ENCODE results near the gene BEST2.
A peak's percentile ranks its signal among the peaks of the same experiment; 100 is the strongest.

The BEST2 gene

GRCh38 chr19:12774588-12775555 lies 23.3 kb downstream of the BEST2 start, which contains the start of gene HOOK2:
Gene HOOK2 (minus strand): TSS chr19:12775552. CDS start chr19:12775449, 103 bp downstream.
- peak within 1 kb of the TSS; percentile 84 for H3K9ac ChIP-seq (ENCODE audit: low read length)
- no peak for TF ChIP-seq EZH2 (optimal IDR thresholded peaks at IDR 0.05; ENCODE audit: low read depth, low read length)
- TF ChIP-seq EZH2phosphoT487 (IDR thresholded peaks at IDR 0.05; ENCODE audit: low read length) = no peak
- no peak for TF ChIP-seq CTCF (IDR thresholded peaks at IDR 0.05; ENCODE audit: low read length)
- peak; percentile 58 for DNase-seq
- peak within 1 kb of the TSS; percentile 43; the same call in 1 of the 2 replicates for H3K27ac ChIP-seq (ENCODE audit: low read length)
- no peaks in the 10 kb centered on the region for H3K36me3 ChIP-seq (replicated peaks; ENCODE audit: insufficient read depth, low read length)
- H2AFZ ChIP-seq (ENCODE audit: low read length) = peak within 1 kb of the TSS; percentile 96
- H3K9me2 ChIP-seq (replicated peaks; ENCODE audit: insufficient read depth, low read length) = no peaks in the 10 kb centered on the region
- H3K4me2 ChIP-seq (ENCODE audit: low read depth, low read length) = peak within 1 kb of the TSS; percentile 98
- H3K4me3 ChIP-seq (ENCODE audit: low read length) = peak within 1 kb of the TSS; percentile 91
- peaks cover 23% of the 10 kb centered on the region for H3K4me1 ChIP-seq (ENCODE audit: low read length)
- no peaks in the 10 kb centered on the region for H3K79me2 ChIP-seq (ENCODE audit: low read length)
- H3K9me3 ChIP-seq (replicated peaks; ENCODE audit: insufficient read depth, low read length) = no peaks in the 10 kb centered on the region
- H3F3A ChIP-seq (ENCODE audit: insufficient read depth, low read length) = peaks cover 6% of the 10 kb centered on the region; the same call in 1 of the 2 replicates
- H4K20me1 ChIP-seq (ENCODE audit: insufficient read depth, low read length) = no peaks in the 10 kb centered on the region
- no peaks in the 10 kb centered on the region for H3K27me3 ChIP-seq (replicated peaks; ENCODE audit: insufficient read depth, low read length)

- Histone ChIP-seq H3K9me3 (replicated peaks; ENCODE audit: insufficient read depth, low read length) (no peaks in the 10 kb centered on the region), H2AFZ (ENCODE audit: low read length) (peak overlapping the region; percentile 99), H3K4me1 (ENCODE audit: low read length) (peaks cover 20% of the 10 kb centered on the region), H3K79me2 (ENCODE audit: low read length) (no peaks in the 10 kb centered on the region), H3K36me3 (replicated peaks; ENCODE audit: insufficient read depth, low read length) (no peaks in the 10 kb centered on the region), H3K27me3 (replicated peaks; ENCODE audit: insufficient read depth, low read length) (no peaks in the 10 kb centered on the region), H3K9me2 (replicated peaks; ENCODE audit: insufficient read depth, low read length) (no peaks in the 10 kb centered on the region), H3F3A (ENCODE audit: insufficient read depth, low read length) (peaks cover 9% of the 10 kb centered on the region; the same call in 1 of the 2 replicates), H3K4me2 (ENCODE audit: low read depth, low read length) (peak overlapping the region; percentile 99), H3K4me3 (ENCODE audit: low read length) (peak overlapping the region; percentile 88), H3K27ac (ENCODE audit: low read length) (no peak overlapping the region), H4K20me1 (ENCODE audit: insufficient read depth, low read length) (no peaks in the 10 kb centered on the region), H3K9ac (ENCODE audit: low read length) (peak overlapping the region; percentile 68; the same call in 1 of the 2 replicates)
- TF ChIP-seq EZH2 (optimal IDR thresholded peaks at IDR 0.05; ENCODE audit: low read depth, low read length) = no peak
- peak; percentile 97 for TF ChIP-seq CTCF (IDR thresholded peaks at IDR 0.05; ENCODE audit: low read length)
- DNase-seq = peak; percentile 72
Observed at GRCh38 chr19:12777217-12778016, 25.8 kb downstream of the BEST2 start.

DNA sequence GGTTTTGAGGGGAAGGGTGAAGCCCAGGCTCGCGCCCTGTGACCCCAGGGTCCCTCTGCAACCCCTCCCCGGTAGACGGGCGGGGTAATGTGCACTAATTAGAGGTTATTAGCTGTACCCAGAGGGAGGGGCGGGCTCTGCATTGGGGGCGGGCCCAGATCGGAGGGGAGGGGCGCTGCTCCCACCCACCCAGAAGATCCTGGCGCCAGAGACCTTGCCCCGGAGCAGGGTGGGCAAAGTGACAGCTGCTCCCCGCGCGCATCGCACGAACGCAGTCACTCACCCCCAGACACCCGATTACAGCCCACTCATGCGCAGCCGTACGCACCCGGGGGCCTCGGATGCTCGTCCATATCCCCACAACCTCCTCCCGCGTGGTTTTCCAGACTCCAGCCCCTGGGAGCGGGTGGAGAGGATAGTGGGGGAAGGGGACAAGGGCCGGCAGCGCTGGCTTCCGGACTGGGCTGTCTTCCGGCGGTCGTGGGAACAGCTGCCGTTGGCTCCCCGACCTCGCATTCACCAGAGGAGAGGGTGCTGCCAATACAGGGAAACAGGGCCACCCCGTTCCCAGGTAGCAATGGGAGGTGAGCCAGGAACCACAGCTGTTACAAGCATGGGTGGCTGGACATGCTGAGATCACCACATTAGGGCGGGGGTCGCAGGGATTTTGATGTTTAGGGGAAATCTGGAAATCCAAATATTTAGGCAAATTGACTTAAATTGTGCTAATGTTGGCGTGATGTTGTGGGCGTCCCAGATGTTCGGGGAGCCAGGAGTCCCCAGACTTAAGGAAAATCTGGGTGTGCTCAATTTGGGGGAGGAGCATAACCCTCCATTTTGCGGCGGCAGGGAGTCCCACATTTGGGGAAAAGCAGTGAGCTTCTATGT lies 26.7 kb downstream of the BEST2 start:
- Histone ChIP-seq H3K9me2 (replicated peaks; ENCODE audit: insufficient read depth, low read length) (no peaks in the 10 kb centered on the region), H2AFZ (ENCODE audit: low read length) (peak overlapping the region; percentile 99), H3K36me3 (replicated peaks; ENCODE audit: insufficient read depth, low read length) (no peaks in the 10 kb centered on the region), H3K4me3 (ENCODE audit: low read length) (peak overlapping the region; percentile 88), H3K27ac (ENCODE audit: low read length) (no peak overlapping the region), H3K4me1 (ENCODE audit: low read length) (peaks cover 24% of the 10 kb centered on the region), H3K9ac (ENCODE audit: low read length) (peak overlapping the region; percentile 68), H4K20me1 (ENCODE audit: insufficient read depth, low read length) (no peaks in the 10 kb centered on the region), H3K79me2 (ENCODE audit: low read length) (no peaks in the 10 kb centered on the region), H3K27me3 (replicated peaks; ENCODE audit: insufficient read depth, low read length) (no peaks in the 10 kb centered on the region), H3K4me2 (ENCODE audit: low read depth, low read length) (peak overlapping the region; percentile 99), H3F3A (ENCODE audit: insufficient read depth, low read length) (peaks cover 10% of the 10 kb centered on the region), H3K9me3 (replicated peaks; ENCODE audit: insufficient read depth, low read length) (no peaks in the 10 kb centered on the region)
- DNase-seq = peak; percentile 27
- TF ChIP-seq CTCF (IDR thresholded peaks at IDR 0.05; ENCODE audit: low read length) (no peak), EZH2phosphoT487 (IDR thresholded peaks at IDR 0.05; ENCODE audit: low read length) (no peak), EZH2 (optimal IDR thresholded peaks at IDR 0.05; ENCODE audit: low read depth, low read length) (no peak)

Measured in MM.1S (cell line).